ENCODE results near the gene ANKRD62.
"Not testable (repeated sequence)": the region's sequence is repeated elsewhere in the genome, so short reads cannot be mapped to it uniquely, and the experiment has no call there.

The ANKRD62 gene

DNA sequence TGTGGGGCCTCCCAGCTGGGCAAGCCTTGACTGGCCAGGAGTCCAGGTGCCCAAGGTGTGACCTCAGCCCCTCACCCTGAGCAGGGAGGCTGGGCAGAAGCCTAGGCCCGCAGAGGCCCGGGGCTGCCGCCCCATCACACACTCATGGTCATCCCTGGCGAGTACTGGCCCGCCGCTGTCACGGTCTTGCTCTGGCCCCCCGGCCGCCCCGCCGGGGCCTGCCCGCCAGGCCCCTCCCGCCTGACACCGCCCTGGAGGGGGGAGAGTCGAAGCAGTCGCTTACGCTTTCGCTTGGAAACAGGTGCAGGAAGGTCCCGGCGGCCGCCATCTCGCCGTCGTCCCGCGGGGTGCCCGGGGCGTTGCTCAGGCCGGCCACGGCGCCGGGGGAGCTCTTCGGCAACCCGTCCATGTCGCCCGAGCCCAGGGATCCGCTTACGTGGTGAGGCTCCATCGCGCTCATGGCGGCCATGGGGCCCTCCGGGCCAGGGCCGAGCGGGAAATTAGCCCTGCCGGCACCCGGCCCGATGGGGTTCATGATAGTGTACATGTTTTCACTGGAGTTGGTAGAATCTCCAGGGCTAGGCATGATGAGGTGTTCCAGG lies 26.6 kb upstream of the ANKRD62 start:
- DNase-seq = no peak

DNA sequence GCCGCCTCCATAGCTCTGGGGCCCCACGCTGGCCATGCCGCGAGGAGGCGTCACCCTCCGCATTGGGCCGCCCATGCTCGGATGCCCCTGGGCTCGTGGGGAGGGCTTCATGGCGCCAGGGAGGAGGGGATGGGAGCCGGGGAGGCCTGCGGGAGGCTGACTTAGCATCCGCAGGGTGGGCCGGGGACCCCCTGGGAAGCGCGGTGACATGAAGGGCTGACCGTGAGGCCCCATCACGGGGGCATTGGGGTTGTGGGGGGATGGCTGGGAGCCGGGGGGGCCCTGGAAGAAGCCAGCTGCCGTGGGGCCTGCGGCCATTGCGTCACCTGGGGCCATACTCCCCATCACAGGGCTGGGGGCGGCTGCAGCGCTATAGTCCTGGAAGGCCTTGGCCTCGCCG lies 26.0 kb upstream of the ANKRD62 start:
- DNase-seq = no peak

GRCh38 chr18:12068316-12068949 lies 25.2 kb upstream of the ANKRD62 start:
- not testable (repeated sequence) for DNase-seq

GRCh38 chr18:12068950-12069320 lies 24.7 kb upstream of the ANKRD62 start:
- DNase-seq = no peak

GRCh38 chr18:12071066-12071465 lies 22.6 kb upstream of the ANKRD62 start:
- DNase-seq = not testable (repeated sequence)

DNA sequence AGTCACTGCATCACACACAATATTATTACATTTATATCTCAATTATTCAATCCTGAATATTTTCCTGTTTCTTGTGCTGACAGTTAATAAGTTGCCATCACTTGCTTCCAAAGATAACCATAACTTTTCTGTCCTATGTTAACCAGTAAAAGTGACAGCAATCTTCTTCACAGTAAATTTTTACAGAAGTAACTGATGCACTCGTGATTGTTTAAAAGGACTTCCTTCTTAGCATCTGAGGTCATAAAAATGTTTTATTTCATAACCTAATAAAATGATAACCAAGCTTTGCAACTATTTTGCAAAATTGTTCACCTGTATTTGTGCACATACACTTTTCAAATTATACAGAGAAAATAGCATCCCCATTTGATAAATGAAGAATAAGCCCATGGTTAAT lies 20.6 kb upstream of the ANKRD62 start:
- DNase-seq = peak; percentile 44

- DNase-seq = no peak
Measured at GRCh38 chr18:12074736-12075135, 18.9 kb upstream of the ANKRD62 start.

DNA sequence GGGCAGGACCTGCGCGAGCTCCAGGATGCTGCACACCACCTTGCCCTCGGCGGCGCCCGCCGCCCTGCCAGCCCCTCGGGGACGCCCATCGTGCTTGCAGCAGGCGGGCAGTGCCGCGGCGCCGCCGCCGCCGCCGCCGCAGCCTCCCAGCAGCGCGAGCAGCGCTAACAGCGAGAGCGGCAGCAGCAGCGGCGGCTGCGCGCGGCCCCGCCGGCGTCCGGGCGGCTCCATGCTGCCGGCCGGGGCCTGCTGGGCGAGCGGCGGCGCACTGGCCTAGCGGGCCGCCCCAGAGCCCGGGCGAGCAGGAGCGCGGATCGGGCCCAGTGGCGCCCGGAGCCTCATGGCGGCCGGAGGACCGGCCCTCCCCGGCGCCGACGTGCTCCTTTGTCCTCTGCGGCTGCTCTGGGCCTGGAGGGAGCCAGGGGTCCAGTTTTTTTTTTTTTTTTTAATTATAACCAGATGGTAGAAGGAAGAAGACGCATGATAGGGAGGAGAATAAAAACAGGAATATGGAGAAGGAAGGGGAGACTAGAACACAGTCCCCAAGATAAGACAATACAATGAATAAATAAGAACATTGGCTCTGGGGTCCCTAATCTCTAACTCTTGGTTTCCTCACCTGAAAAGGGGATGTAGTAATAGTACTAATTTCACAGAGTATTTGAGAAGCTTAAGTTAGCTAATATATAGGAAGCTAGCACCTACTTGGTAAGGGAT lies 17.1 kb upstream of the ANKRD62 start:
- DNase-seq = peak; percentile 18

DNA sequence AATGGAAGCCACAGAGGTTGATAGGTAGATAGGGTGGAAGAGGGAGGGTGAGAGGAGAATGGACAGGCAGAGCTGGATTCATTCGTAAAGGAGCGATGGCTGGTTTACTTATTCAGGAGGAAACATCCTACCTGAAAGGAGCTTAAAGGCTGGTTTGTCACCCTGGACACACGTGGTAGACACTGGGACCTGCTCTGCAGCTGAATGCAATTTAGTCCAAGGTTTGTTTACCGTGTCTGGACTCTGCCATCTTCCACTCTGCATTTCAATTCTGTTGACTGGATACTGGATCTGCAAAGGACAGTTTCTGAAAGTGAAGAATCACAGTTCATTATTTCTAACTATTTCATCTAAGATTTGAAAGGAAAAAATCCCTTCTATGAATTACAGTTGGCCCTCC lies 15.6 kb upstream of the ANKRD62 start:
- DNase-seq = not testable (repeated sequence)

DNA sequence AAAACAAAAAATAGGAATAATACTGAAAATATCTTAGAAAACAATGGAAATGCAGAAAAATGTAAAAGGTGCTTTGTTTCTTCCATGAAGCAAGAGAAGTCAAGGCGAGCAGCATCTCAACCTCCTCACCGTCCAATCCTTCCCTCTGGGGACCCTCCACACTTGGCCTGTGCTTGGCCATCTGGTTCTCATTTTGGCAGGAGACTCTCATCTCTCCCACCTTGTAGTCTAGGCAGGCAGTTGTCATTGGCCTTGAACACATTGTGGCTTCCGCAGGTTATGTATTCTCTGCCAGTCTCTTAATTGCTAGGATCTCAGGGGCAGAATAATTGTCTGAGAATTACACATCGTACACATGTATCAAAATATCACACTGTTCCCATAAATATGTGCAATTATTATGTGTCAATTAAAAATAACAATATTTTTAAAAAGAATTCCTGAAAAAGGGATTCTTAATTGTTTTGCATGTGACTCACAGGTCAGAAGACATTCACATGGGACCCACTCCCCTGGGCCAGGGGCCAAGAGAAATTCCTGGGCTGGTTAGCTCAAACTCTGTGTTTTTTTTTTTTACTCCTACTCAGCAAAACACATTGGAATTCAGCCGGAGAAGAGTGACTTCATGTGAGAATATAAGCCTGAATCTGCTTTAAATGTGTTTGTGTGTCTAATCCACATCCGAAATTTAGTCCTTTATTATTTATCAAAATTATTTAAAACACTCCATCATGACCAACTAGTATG lies 14.0 kb upstream of the ANKRD62 start:
- no peak for DNase-seq

- DNase-seq = no peak
Measured at GRCh38 chr18:12085136-12085535, 8.5 kb upstream of the ANKRD62 start.

DNA sequence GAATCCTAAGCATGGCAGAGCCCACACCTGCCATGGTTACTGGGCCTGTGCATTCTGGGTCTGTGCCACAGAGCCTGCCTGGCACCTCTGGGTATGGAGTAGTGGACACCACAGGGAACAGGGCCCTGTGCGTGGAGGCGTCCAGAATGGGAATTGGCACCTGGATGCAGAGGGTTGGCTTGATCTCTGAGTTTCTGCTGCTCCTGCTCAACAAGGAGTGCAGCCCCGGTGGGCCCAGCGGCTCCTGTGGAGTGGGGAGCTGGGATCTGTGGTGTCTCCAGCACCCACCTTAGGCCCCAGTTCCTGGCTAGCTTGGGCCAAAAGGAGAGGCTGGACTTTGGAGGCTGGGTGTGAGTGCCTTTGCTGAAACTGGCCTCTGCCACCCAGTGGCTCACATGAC lies 7.9 kb upstream of the ANKRD62 start:
- no peak for DNase-seq

GRCh38 chr18:12086249-12086648 lies 7.4 kb upstream of the ANKRD62 start:
- no peak for DNase-seq

DNA sequence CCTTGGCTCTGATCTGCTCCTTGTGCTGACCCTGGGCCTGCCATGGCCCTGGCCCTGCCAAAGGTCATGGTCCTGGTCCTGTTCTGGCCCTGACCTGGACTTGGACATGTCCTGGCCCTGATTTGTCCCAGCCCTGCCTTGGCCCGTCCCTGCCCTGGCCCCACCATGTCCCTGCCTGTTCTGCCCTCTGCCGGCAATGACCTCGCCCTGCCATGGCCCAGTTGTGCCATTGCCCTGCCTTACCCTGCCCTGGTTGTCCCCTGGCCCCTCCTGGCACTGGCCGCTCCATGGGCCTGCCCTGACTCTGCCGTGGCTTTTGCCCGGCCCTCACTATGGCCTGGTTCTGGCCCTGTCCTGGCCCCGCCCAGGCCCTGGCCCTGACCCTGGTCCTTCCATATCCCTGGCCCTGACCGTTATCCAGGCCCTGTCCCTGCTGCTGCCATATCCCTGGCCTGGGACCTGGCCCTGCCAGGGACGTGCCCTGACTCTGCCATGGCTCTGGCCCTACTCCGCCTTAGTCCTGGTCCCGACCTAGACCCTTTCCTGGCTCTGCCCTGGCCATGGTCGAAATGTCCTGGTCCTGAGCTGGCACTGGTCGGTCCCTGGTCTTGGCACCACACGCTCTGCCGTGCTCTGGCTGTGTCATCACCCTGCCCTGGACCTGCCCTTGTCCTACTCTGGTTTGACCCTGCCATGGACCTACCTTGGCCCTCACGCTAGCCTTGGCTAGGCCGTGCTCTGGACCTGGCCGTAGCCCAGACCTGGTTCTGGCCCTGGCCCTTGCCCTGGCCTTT lies 6.8 kb upstream of the ANKRD62 start:
- DNase-seq = no peak

DNA sequence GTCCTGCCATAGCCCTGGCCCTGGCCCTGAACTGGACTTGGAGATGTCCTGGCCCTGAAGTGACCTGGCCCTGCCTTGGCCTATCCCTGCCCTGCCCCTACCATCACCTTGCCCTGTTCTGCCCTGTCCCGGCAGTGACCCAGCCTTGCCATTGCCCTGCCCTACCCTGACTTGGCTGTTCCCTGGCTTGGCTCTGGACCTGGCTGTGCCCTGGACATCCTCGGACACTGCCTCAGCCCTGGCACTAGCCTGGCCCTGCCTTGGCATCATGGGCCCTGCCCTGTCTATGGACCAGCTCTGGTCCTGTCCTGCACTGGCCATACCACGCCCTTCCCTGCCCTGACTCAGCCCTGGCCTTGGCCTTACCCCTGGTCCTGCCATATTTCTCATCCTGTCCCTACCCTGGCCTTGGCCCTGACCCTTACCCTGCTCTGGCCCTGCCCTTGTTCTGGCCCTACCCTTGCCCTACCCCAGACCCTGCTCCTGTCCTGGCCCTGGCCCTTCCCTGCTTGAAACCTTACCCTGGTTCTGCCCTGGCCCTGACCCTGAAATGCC lies 6.1 kb upstream of the ANKRD62 start:
- DNase-seq = no peak

DNA sequence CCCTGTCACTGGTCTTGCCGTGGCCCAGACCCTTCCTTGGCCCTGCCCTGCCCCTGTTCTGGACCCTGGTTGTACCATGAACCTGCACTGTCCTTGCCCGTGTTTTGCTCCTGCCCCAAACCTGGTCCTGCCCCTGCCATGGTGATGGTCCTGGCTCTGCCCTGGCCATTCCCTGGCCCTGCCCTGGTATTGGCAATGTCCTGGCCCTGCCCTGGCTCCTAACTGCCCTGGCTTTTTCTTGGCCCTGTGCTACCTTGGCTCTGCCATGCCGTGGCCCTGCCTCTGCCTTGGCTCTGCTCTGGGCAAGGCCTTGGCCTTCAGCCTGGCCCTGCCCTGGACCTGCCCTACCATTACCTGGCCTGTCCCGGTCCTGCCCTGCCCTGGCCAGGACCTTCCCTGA lies 5.5 kb upstream of the ANKRD62 start:
- DNase-seq = no peak

- DNase-seq = no peak
Measured at GRCh38 chr18:12088731-12089375, 4.8 kb upstream of the ANKRD62 start.

DNA sequence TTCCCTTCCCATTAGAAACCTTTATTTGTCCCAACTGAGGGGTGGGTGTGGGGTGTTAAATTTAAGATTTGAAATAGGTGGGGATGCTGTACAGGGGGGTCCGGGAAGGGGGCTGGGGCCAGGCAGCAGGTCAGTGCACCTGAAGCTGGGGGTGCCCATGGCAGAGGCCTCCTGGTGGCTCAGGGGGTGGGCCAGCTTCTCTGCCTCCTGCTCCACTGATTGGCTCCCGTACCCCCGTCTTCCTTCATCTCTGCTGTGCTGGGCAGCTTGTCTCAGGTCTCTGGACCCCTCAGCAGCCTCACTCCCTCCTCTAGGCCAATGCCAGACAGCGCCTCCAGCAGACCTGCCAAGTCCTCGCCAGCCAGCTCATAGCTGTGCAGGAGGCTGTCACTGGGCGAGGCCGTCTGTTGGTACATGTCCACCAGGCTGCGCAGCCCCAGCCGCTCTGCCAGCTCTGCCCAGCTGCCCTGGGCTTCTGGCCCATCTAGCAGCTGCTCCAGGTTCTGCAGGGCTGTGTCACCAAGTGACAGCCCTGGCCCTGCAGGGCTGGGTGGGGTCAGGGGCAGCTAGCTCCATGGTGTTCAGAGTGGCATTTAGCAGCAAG lies 2.0 kb upstream of the ANKRD62 start:
- DNase-seq = no peak

DNA sequence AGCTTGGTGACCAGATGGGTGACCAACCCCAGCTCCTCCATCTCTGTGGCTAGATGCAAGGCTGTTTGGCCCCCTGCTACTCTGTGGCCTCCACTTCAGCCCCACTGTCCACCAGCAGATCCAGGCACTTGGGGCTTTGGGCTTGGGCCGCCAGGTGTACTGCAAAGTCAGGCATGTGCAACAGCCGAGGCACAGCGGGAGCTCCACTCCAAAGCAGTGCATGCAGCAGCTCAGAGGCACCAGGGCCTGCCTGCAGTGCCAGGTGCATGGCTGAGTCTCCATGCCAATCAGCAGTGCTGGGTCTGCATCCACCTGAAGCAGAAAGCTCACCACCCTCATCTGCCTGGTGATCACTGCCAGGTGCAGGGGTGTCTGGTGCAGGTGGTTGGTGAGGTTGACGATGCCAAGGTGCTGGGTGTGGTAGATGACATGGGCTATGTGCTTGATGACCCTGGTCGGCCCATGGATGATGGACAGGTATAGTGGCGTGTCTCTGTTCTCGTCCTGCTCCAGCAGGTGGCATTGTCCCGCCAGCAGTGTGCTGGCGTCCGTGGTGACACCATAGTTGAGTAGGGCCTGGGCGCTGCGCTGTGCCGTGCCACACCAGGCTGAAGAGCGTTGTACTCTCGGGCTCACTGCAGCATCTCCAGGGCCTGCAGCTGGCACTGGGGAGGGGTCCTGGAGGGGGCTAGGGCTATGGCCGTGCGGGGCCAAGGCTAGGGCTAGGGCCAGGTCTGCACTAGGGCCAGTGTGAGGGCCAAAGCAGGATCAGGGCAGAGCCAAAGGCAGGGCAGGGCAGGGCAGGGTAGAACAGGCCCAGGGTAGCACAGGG lies 1.0 kb upstream of the ANKRD62 start:
- no peak for DNase-seq

DNA sequence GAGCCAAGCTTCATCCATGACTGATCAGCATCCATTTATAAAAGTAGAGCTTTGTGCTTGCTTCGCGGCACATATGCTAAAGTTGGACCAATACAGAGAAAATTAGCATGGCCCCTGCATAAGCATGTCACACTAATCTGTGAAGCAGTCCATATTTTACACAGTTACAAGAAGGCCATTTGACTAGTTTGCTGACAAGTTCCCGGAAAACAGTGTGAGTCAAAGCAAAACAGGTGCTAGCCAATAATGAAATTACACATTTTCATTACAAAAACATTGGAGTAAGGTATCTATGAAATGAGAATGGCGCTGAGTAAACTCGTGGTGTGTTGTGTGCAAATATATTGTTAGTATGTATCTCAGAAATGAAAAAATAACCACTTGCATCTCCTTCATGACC lies 4.7 kb downstream of the ANKRD62 start:
- DNase-seq = no peak

DNA sequence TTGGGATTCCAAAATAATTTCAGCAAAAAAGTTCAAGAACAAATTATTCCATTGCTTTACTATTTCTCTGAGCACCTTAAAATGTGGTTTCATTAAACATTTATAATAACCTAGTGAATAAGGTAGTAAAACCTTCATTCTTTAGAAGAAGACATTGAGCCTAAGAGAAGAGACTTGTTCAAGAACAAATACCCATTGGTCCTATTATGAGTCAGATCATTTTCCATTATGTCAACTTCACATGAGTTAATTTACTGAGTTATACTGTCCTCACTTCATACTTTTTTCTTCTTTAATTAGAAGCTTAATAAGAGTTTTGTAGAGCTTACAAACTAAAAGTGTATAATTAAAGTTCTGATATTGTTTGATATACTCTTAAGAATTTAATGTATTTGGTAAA lies 5.5 kb downstream of the ANKRD62 start:
- no peak for DNase-seq

Data from inflammatory macrophage treated with lipopolysaccharide for 4 hours (primary cell).